H1 (cell line): ENCODE measurements around the gene TMBIM6. TPM values are rescaled to one million over a fixed set of nuclear protein-coding genes. Genes with fewer than 3 reads are reported as not detected.

ENCODE experiments used
- CTCF ChIA-PET: fragments of 300-600 bp; sonication (Branson Sonifier 250); formaldehyde crosslinking; loops from one replicate; lab custom pipeline; 2021; ENCODE audit not compliant: partially characterized antibody; lab: Charles Lee
- POLR2A ChIA-PET: fragments of 300-600 bp; sonication (Branson Sonifier 250); formaldehyde crosslinking; loops from one replicate; lab custom pipeline; 2021; ENCODE audit warnings: inconsistent platforms; ENCODE audit not compliant: partially characterized antibody; lab: Charles Lee
- DNase-seq, 2 experiments: peaks; one replicate each; pipeline versions ENCODE4 v3.0.0 to v3.0.0-alpha.2; 2010 to 2022; ENCODE audit warnings: low spot score in 2 of 2, low read depth in 1 of 2, mixed read lengths in 1 of 2
- FAIRE-seq: peaks from 2 replicates; lab custom pipeline; 2011; peaks lifted over from hg19 to GRCh38; lab: Jason Lieb, UNC
- H2AFZ ChIP-seq: 2 replicates; pipeline ENCODE4 v1.8.1; 2012; ENCODE audit warnings: low read length, inconsistent platforms
- H2AK5ac ChIP-seq: 2 replicates; pipeline ENCODE4 v1.6.1; 2013; ENCODE audit warnings: low read depth, low read length
- H2BK120ac ChIP-seq: replicated peaks from 2 replicates; pipeline ENCODE3; 2013; ENCODE audit warnings: low read depth, low read length, inconsistent platforms
- H2BK12ac ChIP-seq: 2 replicates; pipeline ENCODE4 v1.6.1; 2013; ENCODE audit warnings: low read depth, low read length
- H2BK15ac ChIP-seq: 2 replicates; pipeline ENCODE4 v1.6.1; 2013; ENCODE audit warnings: low read length
- H2BK20ac ChIP-seq: 2 replicates; pipeline ENCODE4 v1.6.1; 2013; ENCODE audit warnings: low read length
- H2BK5ac ChIP-seq: 2 replicates; pipeline ENCODE4 v1.6.1; 2013; ENCODE audit warnings: low read depth, low read length
- H3K14ac ChIP-seq: 2 replicates; pipeline ENCODE4 v1.6.1; 2013; ENCODE audit warnings: inconsistent platforms; ENCODE audit not compliant: insufficient read length
- H3K18ac ChIP-seq: 2 replicates; pipeline ENCODE4 v1.6.1; 2013; ENCODE audit warnings: low read length; ENCODE audit errors: extremely low read depth
- H3K23ac ChIP-seq: 2 replicates; pipeline ENCODE4 v1.6.1; 2013; ENCODE audit warnings: inconsistent platforms; ENCODE audit not compliant: insufficient read length
- H3K23me2 ChIP-seq: 2 replicates; pipeline ENCODE4 v1.6.1; 2013; ENCODE audit warnings: low read depth, low read length
- H3K27ac ChIP-seq: 2 replicates; pipeline ENCODE4 v1.6.1; 2011; ENCODE audit warnings: low read depth, low read length, inconsistent platforms
- H3K27me3 ChIP-seq, 4 experiments: replicated peaks in 1 of 4; 1 replicate in 1 of 4; 2 replicates in 3 of 4; pipeline versions ENCODE4 v1.6.1 to v1.8.1; 2011 to 2013; ENCODE audit warnings: low read length in 3 of 4, mild to moderate bottlenecking in 3 of 4, inconsistent platforms in 2 of 4, mixed read lengths in 2 of 4, moderate library complexity in 1 of 4; ENCODE audit not compliant: control insufficient read depth in 3 of 4, insufficient read depth in 3 of 4; ENCODE audit errors: extremely low read depth in 1 of 4
- H3K36me3 ChIP-seq, 4 experiments: 2 replicates each; pipeline versions ENCODE4 v1.6.1 to v1.8.1; 2011 to 2013; ENCODE audit warnings: mild to moderate bottlenecking in 4 of 4, low read length in 3 of 4, moderate library complexity in 2 of 4, control low read depth in 1 of 4, inconsistent platforms in 1 of 4; ENCODE audit not compliant: insufficient read depth in 4 of 4, control insufficient read depth in 2 of 4
- H3K4ac ChIP-seq: replicated peaks from 2 replicates; pipeline ENCODE3; 2013; ENCODE audit warnings: low read length, low read depth, mixed read lengths, inconsistent platforms; ENCODE audit not compliant: insufficient read length
- H3K4me1 ChIP-seq, 4 experiments: replicated peaks in 1 of 4; 1 replicate in 1 of 4; 2 replicates in 3 of 4; pipeline versions ENCODE4 v1.6.1 to v1.8.1; 2011 to 2013; ENCODE audit warnings: low read length in 3 of 4, inconsistent platforms in 2 of 4, mixed read lengths in 1 of 4; ENCODE audit not compliant: insufficient read depth in 4 of 4, control insufficient read depth in 3 of 4
- H3K4me2 ChIP-seq, 2 experiments: 2 replicates each; pipeline versions ENCODE4 v1.6.1 to v1.8.1; 2011 to 2013; ENCODE audit warnings: low read depth in 2 of 2, low read length in 2 of 2, control low read depth in 1 of 2, inconsistent platforms in 1 of 2, mild to moderate bottlenecking in 1 of 2; ENCODE audit not compliant: insufficient read depth in 1 of 2
- H3K4me3 ChIP-seq, 4 experiments: fragments of 200-600, 300-600 bp in 1 of 4; sonication (generic), shearing (Covaris generic), sonication (Bioruptor Twin) in 1 of 4; 2 replicates each; pipeline versions ENCODE4 v1.5.1 to v1.8.1; 2011 to 2016; ENCODE audit warnings: low read length in 4 of 4, low read depth in 3 of 4, control low read depth in 2 of 4, inconsistent platforms in 2 of 4, mild to moderate bottlenecking in 2 of 4, mixed read lengths in 1 of 4, moderate library complexity in 1 of 4; ENCODE audit not compliant: insufficient read depth in 2 of 4; ENCODE audit errors: extremely low read depth in 1 of 4
- H3K56ac ChIP-seq: replicated peaks from 2 replicates; pipeline ENCODE3; 2013; ENCODE audit warnings: low read depth, mild to moderate bottlenecking, mixed read lengths, low read length, inconsistent platforms; ENCODE audit not compliant: insufficient read length
- H3K79me1 ChIP-seq: 2 replicates; pipeline ENCODE4 v1.6.1; 2013; ENCODE audit warnings: low read depth, low read length, control low read depth
- H3K79me2 ChIP-seq, 2 experiments: 2 replicates each; pipeline versions ENCODE4 v1.6.1 to v1.8.1; 2012 to 2013; ENCODE audit warnings: low read length in 2 of 2, mild to moderate bottlenecking in 2 of 2, inconsistent platforms in 1 of 2; ENCODE audit not compliant: insufficient read depth in 2 of 2, control insufficient read depth in 1 of 2
- H3K9ac ChIP-seq, 4 experiments: replicated peaks in 1 of 4; 1 replicate in 1 of 4; 2 replicates in 3 of 4; pipeline versions ENCODE4 v1.6.1 to v1.8.1; 2011 to 2013; ENCODE audit warnings: low read depth in 3 of 4, low read length in 3 of 4, control low read depth in 2 of 4, mild to moderate bottlenecking in 2 of 4, moderate library complexity in 2 of 4, inconsistent platforms in 1 of 4; ENCODE audit errors: extremely low read depth in 1 of 4
- H3K9me3 ChIP-seq, 2 experiments: 2 replicates each; pipeline versions ENCODE4 v1.6.1 to v1.8.1; 2012 to 2013; ENCODE audit warnings: mild to moderate bottlenecking in 2 of 2, moderate library complexity in 2 of 2, control low read depth in 1 of 2, inconsistent platforms in 1 of 2, low read depth in 1 of 2, low read length in 1 of 2, mixed read lengths in 1 of 2; ENCODE audit not compliant: insufficient read depth in 2 of 2
- H4K20me1 ChIP-seq, 2 experiments: replicated peaks in 1 of 2; 2 replicates each; pipeline versions ENCODE3 to v1.8.1; 2011 to 2013; ENCODE audit warnings: inconsistent platforms in 2 of 2, low read length in 2 of 2, mild to moderate bottlenecking in 1 of 2; ENCODE audit not compliant: insufficient read depth in 2 of 2, control insufficient read depth in 1 of 2
- H4K5ac ChIP-seq: 2 replicates; pipeline ENCODE4 v1.6.1; 2013; ENCODE audit warnings: low read length, low read depth, mixed read lengths, inconsistent platforms; ENCODE audit not compliant: insufficient read length
- H4K8ac ChIP-seq: 2 replicates; pipeline ENCODE4 v1.8.0; 2013; ENCODE audit warnings: mild to moderate bottlenecking, moderate library complexity, low read length, inconsistent platforms; ENCODE audit not compliant: insufficient read depth; ENCODE audit errors: extremely low read depth
- H4K91ac ChIP-seq: replicated peaks from 2 replicates; pipeline ENCODE3; 2013; ENCODE audit warnings: low read length, mixed read lengths, inconsistent platforms; ENCODE audit not compliant: insufficient read length
- CTCF ChIP-seq, 3 experiments: IDR thresholded peaks; 1 replicate in 2 of 3; 2 replicates in 1 of 3; pipeline versions ENCODE4 v1.5.1 to v1.6.1; 2011; ENCODE audit warnings: low read length in 3 of 3, mild to moderate bottlenecking in 3 of 3, inconsistent platforms in 2 of 3, low read depth in 1 of 3, moderate library complexity in 1 of 3; ENCODE audit not compliant: insufficient read depth in 1 of 3; ENCODE audit errors: control extremely low read depth in 1 of 3
- HDAC6 ChIP-seq: IDR thresholded peaks from one replicate; pipeline ENCODE4 v1.7.1; 2012; ENCODE audit warnings: low read depth, mild to moderate bottlenecking, inconsistent platforms, low read length, moderate library complexity
- POLR2AphosphoS5 ChIP-seq: IDR thresholded peaks from 2 replicates; pipeline ENCODE4 v1.6.1; 2011; ENCODE audit warnings: low read depth, low read length
- TCF12 ChIP-seq: IDR thresholded peaks from 2 replicates; pipeline ENCODE4 v1.6.1; 2011; ENCODE audit warnings: low read depth, mild to moderate bottlenecking, low read length
- polyA plus RNA-seq, 7 experiments: library from polyadenylated mRNA; depleted of rRNA in 3 of 7; stranded (reverse) in 5 of 7; unstranded in 2 of 7; fragments of >200 nt in 5 of 7; fragments of 200-250 nt in 2 of 7; gene quantifications; 1 replicate in 5 of 7; 2 replicates in 1 of 7; 4 replicates in 1 of 7; pipeline versions ENCODE4 v1.2.1 to v1.2.3, GENCODE V29; 2011 to 2013; ENCODE audit warnings: missing spikeins in 2 of 7, mixed read lengths in 2 of 7
- total RNA-seq: library from RNA; stranded (reverse); fragmentation: NEBNext Ultra II Directional; extraction: Animal tissue kit (Norgen Biotek cat#: 25700); gene quantifications from 2 replicates; pipeline ENCODE4 v1.2.1, GENCODE V29; 2021

Gene TMBIM6
- total and polyA plus RNA-seq, 2 of the 8 experiments (the other 6 are each of a cell fraction or from before 2014, with no cell fraction given) = 423 to 556 TPM

GRCh38 chr12:49702676-49703215 is 38.6 kb upstream of the TMBIM6 start:
- H3K9ac ChIP-seq = no peak overlapping the region
- H4K20me1 ChIP-seq = peaks cover 3 to 10% of the 10 kb centered on the region in 2 experiments
- ChIA-PET POLR2A (interaction anchor here (1.3 to 3.7 kb wide), 7 partner anchors 10 to 61 kb away, joined by 3 to 22 read pairs (median 7); partner anchors contain the start of gene TMBIM6), CTCF (interaction anchor here (0.6 to 10.3 kb wide), 16 partner anchors 10 to 137 kb away, joined by 3 to 222 read pairs (median 4); partner anchors contain the start of gene TMBIM6)
- DNase-seq (no peak), FAIRE-seq (no peak)
- no peak overlapping the region for H2AFZ ChIP-seq
- H3K79me1 ChIP-seq = no peaks in the 10 kb centered on the region; the same call in 1 of the 2 replicates
- H3K23ac ChIP-seq = no peak overlapping the region
- no peak overlapping the region for H2BK12ac ChIP-seq
- H2AK5ac ChIP-seq = no peak overlapping the region
- no peak overlapping the region for H3K4me3 ChIP-seq
- no peak overlapping the region for H2BK20ac ChIP-seq
- no peak overlapping the region for H3K18ac ChIP-seq
- H3K36me3 ChIP-seq = no peaks in the 10 kb centered on the region
- no peak overlapping the region for H2BK15ac ChIP-seq
- no peak overlapping the region for H3K14ac ChIP-seq
- no peaks in the 10 kb centered on the region for H3K9me3 ChIP-seq
- no peak overlapping the region for H3K4ac ChIP-seq
- H2BK5ac ChIP-seq = no peak overlapping the region
- no peak overlapping the region for H2BK120ac ChIP-seq
- H3K23me2 ChIP-seq = peaks cover 12% of the 10 kb centered on the region
- no peak overlapping the region for H4K8ac ChIP-seq
- H3K56ac ChIP-seq = no peak overlapping the region
- H3K4me1 ChIP-seq = peaks cover 11 to 41% (median 16%) of the 10 kb centered on the region in 4 experiments
- no peak overlapping the region for H4K5ac ChIP-seq
- H4K91ac ChIP-seq = no peak overlapping the region
- H3K27me3 ChIP-seq = peaks cover 0 to under 1% (median under 1%) of the 10 kb centered on the region in 4 experiments; a peak in 4 of 7 replicates
- peak overlapping the region in 1 of 2 experiments; percentile 19; a peak in 1 of 4 replicates for H3K4me2 ChIP-seq
- H3K79me2 ChIP-seq = peaks cover 9 to 60% of the 10 kb centered on the region in 2 experiments
- H3K27ac ChIP-seq = no peak overlapping the region
- TF ChIP-seq TCF12 = no peak
- TF ChIP-seq POLR2AphosphoS5 = no peak
- no peak for TF ChIP-seq HDAC6
- TF ChIP-seq CTCF (IDR thresholded peaks at IDR 0.05; ENCODE audit: control extremely low read depth in 1 of 3, insufficient read depth in 1 of 3, low read depth in 1 of 3, low read length in 3 of 3) = no peak
